H1 (cell line): ENCODE results near the gene SH3D19. TPM values are rescaled to one million over a fixed set of nuclear protein-coding genes. Genes with fewer than 3 reads are reported as not detected.

Source experiments
- ASH2L ChIP-seq: fragments of 200-600, 300-600 bp; sonication (generic); IDR thresholded peaks from one replicate; pipeline ENCODE4 v1.7.1; 2017; ENCODE audit warnings: low read length
- EZH2 ChIP-seq: fragments of 200-600 bp; sonication (generic); IDR thresholded peaks from 2 replicates; pipeline ENCODE4 v1.7.1; 2012; ENCODE audit warnings: low read depth, mild to moderate bottlenecking, moderate library complexity, low read length, inconsistent platforms; ENCODE audit not compliant: severe bottlenecking
- GABPA ChIP-seq: IDR thresholded peaks from 2 replicates; pipeline ENCODE4 v1.6.1; 2011; ENCODE audit warnings: mild to moderate bottlenecking, low read length, moderate library complexity, borderline replicate concordance; ENCODE audit not compliant: insufficient read depth
- NANOG ChIP-seq: IDR thresholded peaks from 2 replicates; pipeline ENCODE4 v1.6.1; 2011; ENCODE audit warnings: low read length, low read depth, mild to moderate bottlenecking, inconsistent platforms; ENCODE audit not compliant: insufficient read depth, poor library complexity, severe bottlenecking
- SP4 ChIP-seq: IDR thresholded peaks from 2 replicates; pipeline ENCODE4 v1.6.1; 2012; ENCODE audit warnings: low read length, inconsistent platforms
- polyA plus RNA-seq, 7 experiments: library from polyadenylated mRNA; depleted of rRNA in 3 of 7; stranded (reverse) in 5 of 7; unstranded in 2 of 7; fragments of >200 nt in 5 of 7; fragments of 200-250 nt in 2 of 7; gene quantifications; 1 replicate in 5 of 7; 2 replicates in 1 of 7; 4 replicates in 1 of 7; pipeline versions ENCODE4 v1.2.1 to v1.2.3, GENCODE V29; 2011 to 2013; ENCODE audit warnings: missing spikeins in 2 of 7, mixed read lengths in 2 of 7
- total RNA-seq: library from RNA; stranded (reverse); fragmentation: NEBNext Ultra II Directional; extraction: Animal tissue kit (Norgen Biotek cat#: 25700); gene quantifications from 2 replicates; pipeline ENCODE4 v1.2.1, GENCODE V29; 2021
- TF ChIP-seq, protein P1 (sequence below): IDR thresholded peaks from 2 replicates; pipeline ENCODE4 v1.6.1; 2012; ENCODE audit warnings: low read length, inconsistent platforms

Gene SH3D19
- total and polyA plus RNA-seq, 2 of the 8 experiments (the other 6 are each of a cell fraction or from before 2014, with no cell fraction given): 11.7 to 51.3 TPM

DNA sequence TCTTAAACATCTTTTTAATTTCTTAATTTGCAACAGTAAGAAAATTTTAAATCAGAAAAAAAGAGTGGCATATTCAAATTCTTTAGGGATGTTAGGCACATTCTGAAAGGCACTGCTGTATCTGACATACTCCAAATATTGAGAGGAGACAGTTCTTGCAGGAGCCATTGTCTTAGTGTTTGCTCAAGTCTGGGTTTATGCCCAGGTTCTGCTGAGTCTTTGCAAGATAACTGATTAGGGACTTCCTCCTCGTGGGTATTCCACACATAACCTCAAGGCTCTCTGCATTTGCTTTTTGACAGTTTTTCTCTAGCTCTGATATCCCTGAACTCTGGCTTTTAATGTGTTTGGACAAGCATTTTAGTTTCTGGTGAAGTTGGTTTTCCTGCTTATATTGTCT lies 173.4 kb downstream of the SH3D19 start (continued):
- TF ChIP-seq, protein P1, sequence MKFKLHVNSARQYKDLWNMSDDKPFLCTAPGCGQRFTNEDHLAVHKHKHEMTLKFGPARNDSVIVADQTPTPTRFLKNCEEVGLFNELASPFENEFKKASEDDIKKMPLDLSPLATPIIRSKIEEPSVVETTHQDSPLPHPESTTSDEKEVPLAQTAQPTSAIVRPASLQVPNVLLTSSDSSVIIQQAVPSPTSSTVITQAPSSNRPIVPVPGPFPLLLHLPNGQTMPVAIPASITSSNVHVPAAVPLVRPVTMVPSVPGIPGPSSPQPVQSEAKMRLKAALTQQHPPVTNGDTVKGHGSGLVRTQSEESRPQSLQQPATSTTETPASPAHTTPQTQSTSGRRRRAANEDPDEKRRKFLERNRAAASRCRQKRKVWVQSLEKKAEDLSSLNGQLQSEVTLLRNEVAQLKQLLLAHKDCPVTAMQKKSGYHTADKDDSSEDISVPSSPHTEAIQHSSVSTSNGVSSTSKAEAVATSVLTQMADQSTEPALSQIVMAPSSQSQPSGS: no peak
- TF ChIP-seq EZH2 (no peak), GABPA (no peak), SP4 (no peak), NANOG (no peak), ASH2L (no peak)
- TF ChIP-seq, all 59 proteins: peak for 0
